Neuronal stem cell (in vitro differentiated cells): Measurements from ENCODE around the gene UTY.

Experiments used
- DNase-seq: peaks from one replicate; pipeline ENCODE4 v3.0.0-alpha.2; 2013; ENCODE audit warnings: low spot score
- H2AFZ ChIP-seq: one replicate; pipeline ENCODE4 v1.6.1; 2013; ENCODE audit warnings: mild to moderate bottlenecking, low read length, inconsistent platforms
- H2AK5ac ChIP-seq: 2 replicates; pipeline ENCODE4 v1.6.1; 2013; ENCODE audit warnings: low read depth, mild to moderate bottlenecking, inconsistent platforms, low read length, moderate library complexity, mixed read lengths
- H2BK120ac ChIP-seq: 2 replicates; pipeline ENCODE4 v1.6.1; 2013; ENCODE audit warnings: low read depth, mild to moderate bottlenecking, inconsistent platforms, low read length, moderate library complexity, mixed read lengths
- H2BK12ac ChIP-seq: one replicate; pipeline ENCODE4 v1.6.1; 2013; ENCODE audit warnings: low read length, inconsistent platforms
- H2BK15ac ChIP-seq: 2 replicates; pipeline ENCODE4 v1.6.1; 2013; ENCODE audit warnings: mild to moderate bottlenecking, low read length, inconsistent platforms, mixed read lengths
- H2BK5ac ChIP-seq: one replicate; pipeline ENCODE4 v1.6.1; 2013; ENCODE audit warnings: inconsistent platforms, mild to moderate bottlenecking, low read length, moderate library complexity
- H3K14ac ChIP-seq: one replicate; pipeline ENCODE4 v1.6.1; 2013; ENCODE audit warnings: low read length, inconsistent platforms
- H3K18ac ChIP-seq: 2 replicates; pipeline ENCODE4 v1.6.1; 2013; ENCODE audit warnings: low read length, inconsistent platforms
- H3K23ac ChIP-seq: 2 replicates; pipeline ENCODE4 v1.6.1; 2013; ENCODE audit warnings: low read depth, mild to moderate bottlenecking, mixed read lengths, low read length, inconsistent platforms; ENCODE audit not compliant: poor library complexity
- H3K27ac ChIP-seq: replicated peaks from 3 replicates; pipeline ENCODE4 v1.5.1; 2013; ENCODE audit warnings: low read length, inconsistent platforms
- H3K27me3 ChIP-seq, 3 experiments: 2 replicates each; pipeline ENCODE4 v1.6.1; 2013; ENCODE audit warnings: low read length in 3 of 3, mild to moderate bottlenecking in 2 of 3, inconsistent platforms in 1 of 3, low read depth in 1 of 3, mixed read lengths in 1 of 3, moderate library complexity in 1 of 3; ENCODE audit not compliant: control insufficient read depth in 3 of 3, insufficient read depth in 3 of 3
- H3K36me3 ChIP-seq, 2 donors: replicated peaks in 1 of 2; 2 replicates each; pipeline ENCODE4 v1.6.1; 2013; ENCODE audit warnings: low read length in 2 of 2; ENCODE audit not compliant: control insufficient read depth in 2 of 2, insufficient read depth in 2 of 2
- H3K4ac ChIP-seq: 2 replicates; pipeline ENCODE4 v1.6.1; 2013; ENCODE audit warnings: inconsistent platforms, mild to moderate bottlenecking, low read length, moderate library complexity
- H3K4me1 ChIP-seq, 2 donors: 1 replicate in 1 of 2; 2 replicates in 1 of 2; pipeline ENCODE4 v1.6.1; 2013; ENCODE audit warnings: low read length in 2 of 2, low read depth in 1 of 2; ENCODE audit not compliant: control insufficient read depth in 2 of 2, insufficient read depth in 1 of 2
- H3K4me2 ChIP-seq: one replicate; pipeline ENCODE4 v1.6.1; 2013; ENCODE audit warnings: mild to moderate bottlenecking, low read length, inconsistent platforms; ENCODE audit not compliant: insufficient read depth, poor library complexity, severe bottlenecking
- H3K4me3 ChIP-seq, 2 donors: 2 replicates each; pipeline ENCODE4 v1.5.1; 2013; ENCODE audit warnings: low read length in 2 of 2, mild to moderate bottlenecking in 2 of 2, inconsistent platforms in 1 of 2, moderate library complexity in 1 of 2
- H3K79me1 ChIP-seq: one replicate; pipeline ENCODE4 v1.6.1; 2013; ENCODE audit warnings: low read depth, mild to moderate bottlenecking, inconsistent platforms, low read length, moderate library complexity
- H3K9ac ChIP-seq: one replicate; pipeline ENCODE4 v1.6.1; 2013; ENCODE audit warnings: mild to moderate bottlenecking, low read depth, low read length, inconsistent platforms; ENCODE audit not compliant: poor library complexity
- H3K9me3 ChIP-seq, 2 donors: replicated peaks in 1 of 2; 2 replicates each; pipeline versions ENCODE3 to v1.6.1; 2013; ENCODE audit warnings: low read length in 2 of 2, mild to moderate bottlenecking in 2 of 2, inconsistent platforms in 1 of 2, low read depth in 1 of 2, mixed read lengths in 1 of 2, moderate library complexity in 1 of 2; ENCODE audit not compliant: control insufficient read depth in 2 of 2, insufficient read depth in 1 of 2
- H4K8ac ChIP-seq: one replicate; pipeline ENCODE4 v1.6.1; 2013; ENCODE audit warnings: low read depth, mild to moderate bottlenecking, inconsistent platforms, low read length, moderate library complexity
- H4K91ac ChIP-seq: one replicate; pipeline ENCODE4 v1.6.1; 2013; ENCODE audit warnings: low read length, low read depth, mild to moderate bottlenecking, inconsistent platforms; ENCODE audit not compliant: poor library complexity
- WGBS, 2 donors: extraction: QIAGEN DNeasy Blood & Tissue Kit; methylation state at CpG; one replicate each; pipeline ENCODE4 v1.1.7; 2013; ENCODE audit warnings: missing lambda C conversion rate in 2 of 2, mixed read lengths in 1 of 2; ENCODE audit not compliant: insufficient read length in 2 of 2, insufficient replicate concordance in 1 of 2; ENCODE audit errors: extremely low coverage in 2 of 2; 5-methylcytosine and 5-hydroxymethylcytosine counted together

UTY gene

GRCh38 chrY:13307959-13308358 is 171.9 kb downstream of the UTY start:
- Histone ChIP-seq H3K9ac (no peak overlapping the region), H3K4me1 (no peaks in the 10 kb centered on the region), H2BK120ac (no peak overlapping the region), H3K36me3 (no peaks in the 10 kb centered on the region), H4K91ac (no peak overlapping the region), H3K14ac (no peak overlapping the region), H3K18ac (no peak overlapping the region), H3K23ac (no peak overlapping the region), H3K79me1 (no peaks in the 10 kb centered on the region), H2BK12ac (no peak overlapping the region), H3K27me3 (no peaks in the 10 kb centered on the region), H3K4me2 (no peak overlapping the region), H3K4me3 (no peak overlapping the region), H3K9me3 (no peaks in the 10 kb centered on the region), H3K27ac (no peak overlapping the region), H3K4ac (no peak overlapping the region), H2AFZ (no peak overlapping the region), H2AK5ac (no peak overlapping the region), H4K8ac (no peak overlapping the region), H2BK5ac (no peak overlapping the region), H2BK15ac (no peak overlapping the region)
- no peak for DNase-seq
- no CpG with 5 or more reads among the region's 2 CpGs for WGBS, 2 donors

- Histone ChIP-seq H3K79me1 (no peaks in the 10 kb centered on the region), H4K91ac (no peak overlapping the region), H3K14ac (no peak overlapping the region), H3K27me3 (no peaks in the 10 kb centered on the region), H3K27ac (no peak overlapping the region), H3K4ac (no peak overlapping the region), H2BK15ac (no peak overlapping the region), H3K9ac (no peak overlapping the region), H3K4me1 (no peaks in the 10 kb centered on the region), H2BK12ac (no peak overlapping the region), H3K4me2 (no peak overlapping the region), H2BK5ac (no peak overlapping the region), H3K18ac (no peak overlapping the region), H3K23ac (no peak overlapping the region), H3K4me3 (no peak overlapping the region), H3K9me3 (no peaks in the 10 kb centered on the region), H2BK120ac (no peak overlapping the region), H2AK5ac (no peak overlapping the region), H2AFZ (no peak overlapping the region), H3K36me3 (peaks cover 0 to 2% of the 10 kb centered on the region in 2 donors), H4K8ac (no peak overlapping the region)
- DNase-seq, result no peak
- WGBS, 2 donors, result no CpG with 5 or more reads among the region's 4 CpGs
Measured at GRCh38 chrY:13300795-13301194, 179.0 kb downstream of the UTY start.

GRCh38 chrY:13299411-13299810 is 180.4 kb downstream of the UTY start:
- Histone ChIP-seq H3K4me1 (no peaks in the 10 kb centered on the region), H3K14ac (no peak overlapping the region), H3K4ac (no peak overlapping the region), H3K18ac (no peak overlapping the region), H4K91ac (no peak overlapping the region), H3K9me3 (no peaks in the 10 kb centered on the region), H2BK12ac (no peak overlapping the region), H2BK15ac (no peak overlapping the region), H3K23ac (no peak overlapping the region), H4K8ac (no peak overlapping the region), H3K4me2 (no peak overlapping the region), H2AFZ (no peak overlapping the region), H3K36me3 (peaks cover 0 to 4% of the 10 kb centered on the region in 2 donors), H2BK120ac (no peak overlapping the region), H3K9ac (no peak overlapping the region), H2AK5ac (no peak overlapping the region), H3K79me1 (no peaks in the 10 kb centered on the region), H2BK5ac (no peak overlapping the region), H3K27me3 (no peaks in the 10 kb centered on the region), H3K4me3 (no peak overlapping the region), H3K27ac (no peak overlapping the region)
- no peak for DNase-seq
- no CpG with 5 or more reads among the region's 3 CpGs for WGBS, 2 donors

- no peak overlapping the region for H2BK120ac ChIP-seq
- no peaks in the 10 kb centered on the region for H3K27me3 ChIP-seq
- H3K9ac ChIP-seq, result no peak overlapping the region
- H3K4me1 ChIP-seq, result no peaks in the 10 kb centered on the region
- no peak overlapping the region for H2AK5ac ChIP-seq
- H3K36me3 ChIP-seq, result peaks cover 0 to 2% of the 10 kb centered on the region in 2 donors
- H3K23ac ChIP-seq, result no peak overlapping the region
- H2BK15ac ChIP-seq, result no peak overlapping the region
- no peak overlapping the region for H3K18ac ChIP-seq
- H4K8ac ChIP-seq, result no peak overlapping the region
- H3K27ac ChIP-seq, result no peak overlapping the region
- no peak overlapping the region for H4K91ac ChIP-seq
- H3K4me3 ChIP-seq, result no peak overlapping the region
- H3K9me3 ChIP-seq, result no peaks in the 10 kb centered on the region
- H2BK12ac ChIP-seq, result no peak overlapping the region
- H3K14ac ChIP-seq, result no peak overlapping the region
- WGBS, 2 donors, result no CpG with 5 or more reads among the region's 4 CpGs
- no peak for DNase-seq
- H3K4ac ChIP-seq, result no peak overlapping the region
- H2BK5ac ChIP-seq, result no peak overlapping the region
- H3K4me2 ChIP-seq, result no peak overlapping the region
- no peaks in the 10 kb centered on the region for H3K79me1 ChIP-seq
- no peak overlapping the region for H2AFZ ChIP-seq
Measured at GRCh38 chrY:13296176-13296890, 183.5 kb downstream of the UTY start.
